ENCODE results near the gene GOLM1.

- TF ChIP-seq JUN (CRISPR knock-in tag; IDR thresholded peaks at IDR 0.05) (no peak), JAZF1 (CRISPR knock-in tag; IDR thresholded peaks at IDR 0.05) (no peak), KAT7 (CRISPR knock-in tag; IDR thresholded peaks at IDR 0.05; ENCODE audit: borderline replicate concordance) (no peak), NR3C1 (CRISPR knock-in tag; conservative IDR thresholded peaks at IDR 0.05; ENCODE audit: low read depth) (no peak), IRF2 (CRISPR knock-in tag; IDR thresholded peaks at IDR 0.05; ENCODE audit: borderline replicate concordance, low read depth) (no peak), SMAD4 (CRISPR knock-in tag; IDR thresholded peaks at IDR 0.05) (no peak), CREB1 (CRISPR knock-in tag; IDR thresholded peaks at IDR 0.05) (no peak), NFE2L1 (CRISPR knock-in tag; IDR thresholded peaks at IDR 0.05) (no peak), E2F5 (CRISPR knock-in tag; IDR thresholded peaks at IDR 0.05) (no peak)
- TF ChIP-seq, protein P1, sequence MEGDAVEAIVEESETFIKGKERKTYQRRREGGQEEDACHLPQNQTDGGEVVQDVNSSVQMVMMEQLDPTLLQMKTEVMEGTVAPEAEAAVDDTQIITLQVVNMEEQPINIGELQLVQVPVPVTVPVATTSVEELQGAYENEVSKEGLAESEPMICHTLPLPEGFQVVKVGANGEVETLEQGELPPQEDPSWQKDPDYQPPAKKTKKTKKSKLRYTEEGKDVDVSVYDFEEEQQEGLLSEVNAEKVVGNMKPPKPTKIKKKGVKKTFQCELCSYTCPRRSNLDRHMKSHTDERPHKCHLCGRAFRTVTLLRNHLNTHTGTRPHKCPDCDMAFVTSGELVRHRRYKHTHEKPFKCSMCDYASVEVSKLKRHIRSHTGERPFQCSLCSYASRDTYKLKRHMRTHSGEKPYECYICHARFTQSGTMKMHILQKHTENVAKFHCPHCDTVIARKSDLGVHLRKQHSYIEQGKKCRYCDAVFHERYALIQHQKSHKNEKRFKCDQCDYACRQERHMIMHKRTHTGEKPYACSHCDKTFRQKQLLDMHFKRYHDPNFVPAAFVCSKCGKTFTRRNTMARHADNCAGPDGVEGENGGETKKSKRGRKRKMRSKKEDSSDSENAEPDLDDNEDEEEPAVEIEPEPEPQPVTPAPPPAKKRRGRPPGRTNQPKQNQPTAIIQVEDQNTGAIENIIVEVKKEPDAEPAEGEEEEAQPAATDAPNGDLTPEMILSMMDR (IDR thresholded peaks at IDR 0.05) = no peak
- TF ChIP-seq, protein P2, sequence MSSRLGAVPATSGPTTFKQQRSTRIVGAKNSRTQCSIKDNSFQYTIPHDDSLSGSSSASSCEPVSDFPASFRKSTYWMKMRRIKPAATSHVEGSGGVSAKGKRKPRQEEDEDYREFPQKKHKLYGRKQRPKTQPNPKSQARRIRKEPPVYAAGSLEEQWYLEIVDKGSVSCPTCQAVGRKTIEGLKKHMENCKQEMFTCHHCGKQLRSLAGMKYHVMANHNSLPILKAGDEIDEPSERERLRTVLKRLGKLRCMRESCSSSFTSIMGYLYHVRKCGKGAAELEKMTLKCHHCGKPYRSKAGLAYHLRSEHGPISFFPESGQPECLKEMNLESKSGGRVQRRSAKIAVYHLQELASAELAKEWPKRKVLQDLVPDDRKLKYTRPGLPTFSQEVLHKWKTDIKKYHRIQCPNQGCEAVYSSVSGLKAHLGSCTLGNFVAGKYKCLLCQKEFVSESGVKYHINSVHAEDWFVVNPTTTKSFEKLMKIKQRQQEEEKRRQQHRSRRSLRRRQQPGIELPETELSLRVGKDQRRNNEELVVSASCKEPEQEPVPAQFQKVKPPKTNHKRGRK (CRISPR knock-in tag; IDR thresholded peaks at IDR 0.05; ENCODE audit: borderline replicate concordance) = no peak
- TF ChIP-seq, protein P3, sequence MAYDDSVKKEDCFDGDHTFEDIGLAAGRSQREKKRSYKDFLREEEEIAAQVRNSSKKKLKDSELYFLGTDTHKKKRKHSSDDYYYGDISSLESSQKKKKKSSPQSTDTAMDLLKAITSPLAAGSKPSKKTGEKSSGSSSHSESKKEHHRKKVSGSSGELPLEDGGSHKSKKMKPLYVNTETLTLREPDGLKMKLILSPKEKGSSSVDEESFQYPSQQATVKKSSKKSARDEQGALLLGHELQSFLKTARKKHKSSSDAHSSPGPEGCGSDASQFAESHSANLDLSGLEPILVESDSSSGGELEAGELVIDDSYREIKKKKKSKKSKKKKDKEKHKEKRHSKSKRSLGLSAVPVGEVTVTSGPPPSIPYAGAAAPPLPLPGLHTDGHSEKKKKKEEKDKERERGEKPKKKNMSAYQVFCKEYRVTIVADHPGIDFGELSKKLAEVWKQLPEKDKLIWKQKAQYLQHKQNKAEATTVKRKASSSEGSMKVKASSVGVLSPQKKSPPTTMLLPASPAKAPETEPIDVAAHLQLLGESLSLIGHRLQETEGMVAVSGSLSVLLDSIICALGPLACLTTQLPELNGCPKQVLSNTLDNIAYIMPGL (CRISPR knock-in tag; IDR thresholded peaks at IDR 0.05) = no peak
These were observed 62.8 kb downstream of the GOLM1 start for GRCh38 chr9:86036555-86036954.
